IMR-90 (cell line): ENCODE results near the gene ZNF746.

Experiments
- BHLHE40 ChIP-seq: fragments of 150-350 bp; IDR thresholded peaks from 2 replicates; pipeline ENCODE4 v1.6.1; 2016; ENCODE audit warnings: mild to moderate bottlenecking, low read depth, low read length
- CEBPB ChIP-seq: IDR thresholded peaks from 2 replicates; pipeline ENCODE4 v1.6.1; 2012; ENCODE audit warnings: low read depth, low read length, improper control_type of control experiment
- CTCF ChIP-seq: conservative IDR thresholded peaks from 2 replicates; pipeline ENCODE4 v1.5.1; 2012; ENCODE audit warnings: mild to moderate bottlenecking, low read depth, low read length, improper control_type of control experiment
- ELK1 ChIP-seq: fragments of 150-350 bp; IDR thresholded peaks from 2 replicates; pipeline ENCODE4 v1.6.1; 2016; ENCODE audit warnings: low read depth, mild to moderate bottlenecking, low read length, moderate library complexity, borderline replicate concordance
- MAFK ChIP-seq: IDR thresholded peaks from 2 replicates; pipeline ENCODE4 v1.6.1; 2012; ENCODE audit warnings: low read depth, low read length, improper control_type of control experiment
- MAZ ChIP-seq: IDR thresholded peaks from 2 replicates; pipeline ENCODE4 v1.6.1; 2012; ENCODE audit warnings: low read depth, mild to moderate bottlenecking, low read length, improper control_type of control experiment, moderate library complexity, borderline replicate concordance
- MXI1 ChIP-seq: IDR thresholded peaks from 2 replicates; pipeline ENCODE4 v1.6.1; 2012; ENCODE audit warnings: low read depth, mild to moderate bottlenecking, low read length, moderate library complexity, borderline replicate concordance
- NFE2L2 ChIP-seq: fragments of 150-350 bp; IDR thresholded peaks from 2 replicates; pipeline ENCODE4 v1.6.1; 2016; ENCODE audit warnings: low read depth, mild to moderate bottlenecking, low read length
- POLR2A ChIP-seq: IDR thresholded peaks from 2 replicates; pipeline ENCODE4 v1.6.1; 2012; ENCODE audit warnings: mild to moderate bottlenecking, low read depth, low read length
- RAD21 ChIP-seq: IDR thresholded peaks from 2 replicates; pipeline ENCODE4 v1.6.1; 2012; ENCODE audit warnings: low read length, improper control_type of control experiment
- RCOR1 ChIP-seq: IDR thresholded peaks from 2 replicates; pipeline ENCODE4 v1.6.1; 2012; ENCODE audit warnings: mild to moderate bottlenecking, low read length, improper control_type of control experiment; ENCODE audit not compliant: insufficient replicate concordance
- RFX5 ChIP-seq: IDR thresholded peaks from 2 replicates; pipeline ENCODE4 v1.8.0; 2012; ENCODE audit warnings: low read depth, mild to moderate bottlenecking, low read length, moderate library complexity
- SMC3 ChIP-seq: fragments of 150-350 bp; IDR thresholded peaks from 2 replicates; pipeline ENCODE4 v1.6.1; 2016; ENCODE audit warnings: low read depth, mild to moderate bottlenecking, antibody characterized with exemption, low read length, moderate library complexity
- USF2 ChIP-seq: fragments of 150-350 bp; IDR thresholded peaks from 2 replicates; pipeline ENCODE4 v1.6.1; 2017; ENCODE audit warnings: mild to moderate bottlenecking, antibody characterized with exemption, low read length, low read depth

- TF ChIP-seq MXI1 (no peak), ELK1 (no peak), BHLHE40 (no peak), RAD21 (no peak), USF2 (no peak), CTCF (no peak), POLR2A (no peak), CEBPB (no peak), MAZ (no peak), NFE2L2 (no peak), RFX5 (no peak), RCOR1 (no peak), MAFK (no peak), SMC3 (no peak)
These were observed 74.0 kb downstream of the ZNF746 start for GRCh38 chr7:149423449-149424110.
